Activated gamma-delta T cell treated with anti-CD3 and anti-CD28 coated beads, Interleukin-2, amount 50 U/mL, for 16 hours (primary cell): ENCODE results near the gene SEC23B.
A peak's percentile ranks its signal among the peaks of the same experiment; 100 is the strongest.

ENCODE experiments used
- DNase-seq: peaks from one replicate; pipeline ENCODE4 v3.0.0-alpha.2; 2020; ENCODE audit warnings: low read depth

Gene SEC23B

GRCh38 chr20:18587665-18588573 lies 80.2 kb downstream of the SEC23B start, which contains the start of gene DTD1:
TSS of gene DTD1 (plus strand) at chr20:18588054. CDS start at chr20:18588073, 19 bp downstream.
- DNase-seq = peak; percentile 69

GRCh38 chr20:18588574-18588933 lies 80.8 kb downstream of the SEC23B start:
- no peak for DNase-seq

GRCh38 chr20:18589941-18590674 lies 82.4 kb downstream of the SEC23B start:
- DNase-seq = no peak

- no peak for DNase-seq
These were observed 88.5 kb downstream of the SEC23B start for GRCh38 chr20:18596270-18596669.

- DNase-seq = no peak
These were observed 102.0 kb downstream of the SEC23B start for GRCh38 chr20:18609741-18610140.
